Measurements from ENCODE around the gene DCTN3.
A peak's percentile ranks its signal among the peaks of the same experiment; 100 is the strongest.

Gene DCTN3

GRCh38 chr9:34620061-34620994 is at the start of gene DCTN3:
DCTN3 (minus strand) TSS chr9:34620495; CDS start chr9:34620464, 31 bp downstream.
- DNase-seq, result peak; percentile 66

- DNase-seq, result peak; percentile 50
These were observed 45.3 kb upstream of the DCTN3 start for GRCh38 chr9:34665381-34666250.

GRCh38 chr9:34665067-34665380 is 44.7 kb upstream of the DCTN3 start:
- no peak for DNase-seq

GRCh38 chr9:34664281-34665066 is 44.2 kb upstream of the DCTN3 start:
- DNase-seq, result no peak

- no peak for DNase-seq
These were observed 43.0 kb upstream of the DCTN3 start for GRCh38 chr9:34663303-34663605.

- DNase-seq, result no peak
These were observed 42.4 kb upstream of the DCTN3 start, which contains the start of gene CCL27 for GRCh38 chr9:34662526-34663302. CCL27 (minus strand) TSS chr9:34662657; CDS start chr9:34662633, 24 bp downstream.

- DNase-seq, result no peak
These were observed 39.4 kb upstream of the DCTN3 start for GRCh38 chr9:34659592-34660253.

DNA sequence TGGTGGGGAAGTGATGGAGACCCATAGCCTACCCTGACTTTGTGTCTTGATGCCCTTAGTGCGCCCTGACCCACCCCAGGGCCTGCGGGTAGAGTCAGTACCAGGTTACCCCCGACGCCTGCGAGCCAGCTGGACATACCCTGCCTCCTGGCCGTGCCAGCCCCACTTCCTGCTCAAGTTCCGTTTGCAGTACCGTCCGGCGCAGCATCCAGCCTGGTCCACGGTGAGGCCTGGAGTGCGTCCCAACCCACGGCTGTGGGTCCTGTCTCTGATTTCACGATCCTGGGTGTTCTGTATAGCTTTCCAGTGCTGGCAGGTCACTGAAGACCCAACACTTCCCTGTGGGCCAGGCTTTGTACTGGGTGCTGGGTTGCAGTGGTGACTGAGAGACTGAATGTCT is 38.2 kb upstream of the DCTN3 start:
- no peak for DNase-seq

- no peak for DNase-seq
These were observed 36.7 kb upstream of the DCTN3 start for GRCh38 chr9:34656992-34657391.

GRCh38 chr9:34655394-34655793 is 35.1 kb upstream of the DCTN3 start:
- DNase-seq, result no peak

- DNase-seq, result no peak
These were observed 34.2 kb upstream of the DCTN3 start for GRCh38 chr9:34654323-34655051.

DNA sequence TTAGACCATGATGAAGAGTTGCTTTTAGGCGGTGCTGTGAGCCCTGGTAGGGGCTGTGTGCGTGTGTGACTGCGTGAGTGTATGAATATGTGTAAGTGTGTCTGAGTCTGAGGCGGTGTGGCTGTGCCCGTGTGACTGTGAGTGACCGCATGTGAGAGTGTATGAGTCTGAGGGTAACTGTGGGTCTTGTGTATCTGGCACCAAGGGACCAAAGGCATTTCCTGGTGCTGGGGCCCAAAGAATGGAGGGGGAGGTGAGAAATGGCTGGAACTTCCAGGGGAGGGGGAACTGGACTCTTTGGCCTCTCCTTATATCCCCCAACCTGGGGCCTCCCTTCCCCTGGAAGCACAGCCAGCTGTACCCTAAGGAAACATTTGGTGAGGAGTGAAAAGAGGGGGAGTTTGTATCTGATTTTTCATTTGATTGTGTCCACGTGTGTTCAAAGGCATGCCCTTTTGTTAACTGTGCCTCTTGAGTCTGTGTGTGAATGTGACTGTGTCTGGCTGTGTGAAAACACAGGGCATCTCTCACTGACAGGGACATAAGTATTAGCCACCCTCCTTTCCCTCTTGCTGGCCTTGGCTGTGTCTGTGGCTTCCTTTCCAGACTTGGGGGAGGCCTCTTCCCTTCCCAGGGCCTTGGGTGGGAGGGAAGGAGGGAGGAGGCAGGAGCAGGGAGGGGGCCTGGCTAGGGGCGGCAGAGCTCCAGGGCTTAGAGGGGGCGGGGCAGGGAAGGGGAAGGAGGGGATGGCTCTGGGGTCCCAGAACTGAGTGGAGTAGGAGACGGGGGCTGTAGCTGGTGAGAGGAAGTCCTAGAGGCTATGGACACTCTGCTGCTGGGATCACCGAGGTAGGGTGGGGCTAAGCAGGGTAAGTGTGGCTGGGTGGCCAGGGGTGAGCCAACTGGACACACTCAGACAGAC is 33.1 kb upstream of the DCTN3 start:
- DNase-seq, result no peak

- no peak for DNase-seq
These were observed 32.3 kb upstream of the DCTN3 start for GRCh38 chr9:34652602-34653000.

GRCh38 chr9:34651876-34652601 is 31.7 kb upstream of the DCTN3 start, which contains the start of gene IL11RA:
IL11RA (plus strand) TSS chr9:34652185; CDS start chr9:34655218, 3,033 bp downstream.
- no peak for DNase-seq

DNA sequence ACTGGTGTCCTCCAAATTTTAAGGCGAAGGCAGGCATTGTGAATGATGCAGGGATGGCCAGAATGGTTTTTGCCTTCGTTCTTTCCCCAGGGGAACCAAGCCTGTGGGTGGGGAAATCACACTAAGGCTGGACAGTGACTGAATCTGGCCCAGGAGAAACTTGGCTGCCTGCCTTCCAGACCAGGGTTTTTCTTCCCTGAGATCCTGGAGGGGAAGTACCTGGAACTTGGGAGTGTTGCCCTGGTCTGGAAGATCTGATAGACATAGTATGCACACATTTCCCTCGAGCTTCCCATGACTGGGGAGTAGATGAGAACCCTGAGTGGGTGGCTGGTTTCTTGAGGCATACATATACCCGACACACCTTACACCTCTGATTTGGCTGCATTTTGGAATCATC is 31.0 kb upstream of the DCTN3 start:
- DNase-seq, result no peak

DNA sequence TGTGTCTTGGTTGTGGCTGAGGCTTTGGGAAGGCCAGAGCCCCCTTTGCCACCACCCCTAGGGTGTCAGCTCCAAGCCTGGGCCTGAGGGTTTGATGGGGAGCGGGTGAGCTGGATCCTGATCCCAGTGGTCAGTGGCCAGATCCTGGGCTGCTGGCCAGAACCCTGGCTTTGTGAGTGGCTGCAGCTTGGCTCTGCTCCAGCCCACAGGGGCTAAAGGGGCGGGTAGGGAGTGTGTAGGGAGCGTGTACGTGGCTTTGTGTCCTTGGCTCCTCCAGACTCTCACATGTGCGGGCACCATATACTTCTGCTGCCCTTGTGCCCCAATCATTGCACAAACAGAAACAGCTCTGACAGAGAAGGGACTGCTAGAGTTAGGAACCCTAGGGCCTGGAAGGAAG is 30.5 kb upstream of the DCTN3 start:
- DNase-seq, result no peak

GRCh38 chr9:34648673-34649072 is 28.4 kb upstream of the DCTN3 start:
- no peak for DNase-seq

DNA sequence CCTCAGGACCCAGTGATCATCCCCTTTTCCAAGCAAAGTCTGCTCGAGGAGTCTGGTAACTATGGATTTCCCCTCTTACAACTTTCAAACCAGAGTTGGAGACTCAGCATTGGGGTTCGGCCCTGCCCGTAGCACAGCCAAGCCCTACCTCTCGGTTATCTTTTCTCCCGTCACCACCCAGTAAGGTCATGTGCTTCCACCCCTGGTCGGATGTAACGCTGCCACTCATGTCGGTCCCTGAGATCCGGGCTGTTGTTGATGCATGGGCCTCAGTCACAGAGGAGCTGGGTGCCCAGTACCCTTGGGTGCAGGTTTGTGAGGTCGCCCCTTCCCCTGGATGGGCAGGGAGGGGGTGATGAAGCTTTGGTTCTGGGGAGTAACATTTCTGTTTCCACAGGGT is 27.4 kb upstream of the DCTN3 start:
- no peak for DNase-seq

DNA sequence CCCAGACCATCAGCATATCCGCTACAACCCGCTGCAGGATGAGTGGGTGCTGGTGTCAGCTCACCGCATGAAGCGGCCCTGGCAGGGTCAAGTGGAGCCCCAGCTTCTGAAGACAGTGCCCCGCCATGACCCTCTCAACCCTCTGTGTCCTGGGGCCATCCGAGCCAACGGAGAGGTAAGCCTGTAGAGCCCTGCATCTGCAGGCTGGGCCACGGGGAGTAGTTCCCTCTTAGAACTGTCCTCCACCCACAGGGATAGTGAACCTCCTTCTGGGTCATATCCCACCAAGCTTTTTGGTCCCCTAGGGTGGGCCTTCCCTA is 26.7 kb upstream of the DCTN3 start:
- no peak for DNase-seq

Measured in SHP77 treated with DMSO at 0.1 percent for 48 hours (cell line).